ENCODE results near the gene NR1I3.

Gene NR1I3

DNA sequence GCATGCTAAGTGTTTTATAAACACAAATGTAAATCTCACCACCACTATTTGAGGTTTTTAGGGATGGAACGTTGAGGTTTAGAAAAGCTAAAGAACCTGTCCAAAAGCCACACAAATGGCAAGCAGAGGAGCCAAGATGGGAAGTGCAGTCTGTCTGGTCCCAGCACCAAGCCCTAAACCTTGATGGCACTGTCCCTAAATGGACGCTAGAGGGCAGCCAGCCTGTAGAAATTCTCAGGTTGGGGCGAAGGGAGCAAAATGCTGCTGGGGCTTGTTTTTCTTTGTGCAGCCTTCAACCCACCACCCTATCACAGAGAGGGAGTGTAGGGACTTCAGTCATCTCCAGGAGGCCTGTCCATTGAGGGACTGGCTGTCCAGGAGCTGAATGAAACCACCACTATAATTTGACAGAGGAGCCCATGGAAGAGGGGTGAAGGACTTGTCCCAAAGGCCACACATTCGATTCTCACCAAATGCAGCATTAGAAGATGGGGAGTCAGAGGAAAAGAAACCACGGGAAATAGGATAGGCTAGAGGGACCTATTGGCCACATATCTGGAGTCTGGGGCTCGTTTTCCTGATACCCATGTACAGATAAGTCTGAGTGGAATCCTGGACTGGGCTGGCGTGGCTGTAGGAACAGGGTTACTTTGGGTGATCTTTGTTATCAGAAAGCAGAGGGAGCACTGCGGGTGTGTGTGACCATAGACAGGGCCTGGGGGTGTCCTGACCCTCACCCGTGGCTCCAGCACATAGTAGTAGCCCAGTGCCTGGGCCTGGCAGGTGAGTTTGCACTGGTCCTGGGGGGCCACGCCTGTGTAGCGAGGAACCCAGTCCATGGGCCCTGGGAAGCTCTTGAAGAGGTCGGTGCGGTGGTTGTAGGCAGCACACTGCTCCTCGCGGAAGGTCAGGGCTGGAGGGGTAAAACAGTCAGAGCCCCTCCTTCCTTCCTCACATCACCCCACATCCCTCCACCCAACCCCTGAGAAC, 45.2 kb downstream of the NR1I3 start:
- peak; percentile 67 for DNase-seq

DNA sequence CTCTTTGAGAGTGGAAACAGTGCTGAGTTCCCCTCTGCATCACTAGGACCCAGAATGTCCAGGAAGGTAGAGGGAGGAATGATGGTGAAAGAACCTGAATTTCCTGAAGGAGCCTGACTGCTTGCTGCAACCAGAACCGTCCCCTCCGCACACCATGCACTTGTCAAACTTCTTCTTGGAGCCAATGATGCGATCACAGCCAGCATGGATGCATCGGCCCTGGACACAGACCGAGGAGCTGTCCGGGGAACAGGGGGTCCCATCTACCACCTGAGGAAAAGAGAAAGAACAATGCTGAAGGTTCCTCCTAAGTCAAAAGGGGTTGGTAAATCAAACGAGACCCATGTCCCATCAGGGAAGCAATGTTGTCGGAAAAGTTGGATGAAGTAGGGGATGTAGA, 46.0 kb downstream of the NR1I3 start:
- no peak for DNase-seq

DNA sequence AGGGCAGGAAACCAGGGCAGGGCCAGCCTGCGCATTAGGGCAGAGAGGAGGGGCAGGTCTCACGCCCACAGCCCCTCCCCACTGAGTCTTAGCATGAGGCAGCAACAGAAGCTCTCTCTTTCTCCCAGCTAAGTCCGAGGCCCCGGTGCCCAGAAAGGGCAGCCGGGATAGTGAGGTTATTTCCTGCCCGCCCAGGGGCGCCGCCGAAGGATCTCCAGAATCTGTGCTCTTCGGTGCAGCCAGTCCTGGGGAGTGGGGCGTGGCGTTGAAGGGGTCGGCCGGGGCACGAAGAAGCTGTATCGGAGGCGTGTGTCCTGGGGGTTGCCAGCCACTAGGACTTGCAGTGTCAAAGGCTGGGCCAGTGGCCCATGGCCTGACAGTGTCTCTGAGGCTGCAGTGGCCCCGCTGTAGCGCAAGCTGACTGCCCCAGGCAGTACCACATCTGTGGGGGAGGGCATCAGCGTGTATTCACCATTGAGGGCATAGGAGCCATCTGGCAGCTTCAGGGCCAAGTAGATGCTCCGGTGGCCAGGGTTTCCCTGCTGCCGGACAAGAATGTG, 47.0 kb downstream of the NR1I3 start:
- DNase-seq = no peak

DNA sequence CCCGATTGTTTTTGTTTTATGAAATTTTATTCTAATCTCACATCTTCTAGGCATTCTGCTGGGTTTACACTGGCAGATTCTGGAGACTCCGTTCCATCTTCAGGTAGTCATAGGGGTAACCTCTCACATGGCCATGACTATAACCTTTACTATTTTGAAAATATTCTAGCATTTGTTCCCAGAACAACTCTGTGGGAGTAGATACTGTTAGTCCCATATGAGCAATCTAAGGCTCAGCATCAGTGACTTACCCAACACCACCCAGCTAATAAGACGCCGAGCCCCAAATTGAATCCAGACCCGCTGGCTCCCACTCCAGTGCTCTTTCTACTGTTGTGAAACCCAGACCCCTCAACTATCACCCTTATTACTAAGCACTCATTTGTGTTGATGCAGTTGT, 49.0 kb downstream of the NR1I3 start:
- DNase-seq = no peak

DNA sequence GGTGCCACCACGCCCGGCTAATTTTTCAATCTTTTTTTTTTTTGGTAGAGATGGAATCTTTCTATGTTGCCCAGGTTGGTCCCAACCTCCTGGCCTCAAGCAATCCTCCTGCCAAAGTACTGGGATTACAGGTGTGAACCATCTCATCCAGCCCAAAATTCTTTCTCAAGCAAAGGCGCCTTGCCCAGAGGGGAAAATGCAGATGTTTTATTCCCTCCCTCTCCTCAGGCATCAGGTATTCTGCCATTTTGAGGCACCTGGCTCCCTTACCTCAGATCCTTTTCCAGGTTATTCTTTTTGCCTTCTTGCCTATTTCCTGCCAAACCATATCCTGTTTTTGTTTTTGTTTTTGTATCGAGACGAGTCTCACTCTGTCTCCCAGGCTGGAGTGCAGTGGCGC, 49.6 kb downstream of the NR1I3 start:
- DNase-seq = no peak

DNA sequence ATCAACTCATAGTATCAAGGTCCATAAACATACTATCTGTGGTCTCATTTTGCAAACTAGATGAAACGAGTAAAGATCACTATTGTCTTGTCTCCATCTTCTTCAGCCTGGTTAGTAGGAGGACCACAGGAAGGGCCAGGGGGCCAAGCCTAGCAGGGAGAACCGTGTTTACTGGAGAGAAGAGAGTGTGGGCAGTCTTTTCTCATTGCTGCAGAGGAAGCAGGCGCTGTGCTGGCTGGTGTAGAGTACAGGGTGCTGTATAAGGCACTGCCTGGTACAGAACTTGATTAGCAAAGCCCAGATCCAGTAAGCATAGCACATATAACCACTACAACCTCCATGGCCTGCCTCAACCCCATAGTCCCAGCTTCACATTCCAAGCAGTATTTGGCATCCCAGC, 50.7 kb downstream of the NR1I3 start:
- DNase-seq = no peak

DNA sequence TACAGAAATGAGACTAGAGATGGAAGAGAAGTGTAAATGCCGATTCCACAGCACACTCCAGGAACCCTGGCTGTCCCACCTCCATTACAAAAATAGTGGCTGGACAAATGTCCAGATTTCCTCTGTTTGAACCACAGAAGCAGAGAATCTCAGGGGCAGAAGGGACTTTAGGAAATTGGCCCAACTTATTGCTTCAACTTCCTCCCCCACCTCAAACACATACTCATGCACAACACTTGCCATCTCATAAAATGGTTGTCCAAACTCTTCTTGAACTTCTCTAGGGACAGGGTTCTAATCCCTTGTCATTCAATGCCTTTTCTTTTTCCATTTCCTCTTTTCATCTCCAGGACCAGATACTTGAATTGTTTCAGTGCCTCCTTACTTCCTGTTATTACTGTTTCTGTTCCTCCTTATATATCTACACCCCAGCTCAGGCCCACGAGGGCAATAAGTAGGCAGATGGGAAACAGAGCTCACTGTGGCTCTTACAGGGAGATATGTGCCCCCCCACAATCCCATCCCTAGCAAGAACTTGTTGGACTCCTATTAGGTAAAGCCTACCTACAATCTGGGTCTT, 52.2 kb downstream of the NR1I3 start:
- DNase-seq = no peak

DNA sequence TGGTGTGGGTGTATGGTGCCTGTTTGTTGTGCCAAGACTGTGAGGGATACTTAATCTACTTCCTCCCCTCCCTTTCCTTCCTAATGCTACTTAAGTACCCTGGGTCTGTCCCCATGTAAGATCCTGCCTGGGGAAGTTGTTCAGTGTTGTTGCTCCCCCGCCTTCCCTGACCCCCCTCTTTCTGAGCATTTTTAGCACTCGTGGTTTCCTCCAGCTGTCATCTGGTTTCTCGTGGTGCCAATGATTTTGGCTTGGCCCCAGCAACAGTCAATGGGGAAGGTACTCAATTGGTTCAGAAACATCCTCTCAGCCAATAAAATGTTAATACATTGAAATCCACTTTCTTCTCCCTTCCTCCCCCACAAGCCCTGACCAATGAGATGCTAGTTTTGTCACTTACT, 52.7 kb downstream of the NR1I3 start:
- DNase-seq = peak; percentile 68

DNA sequence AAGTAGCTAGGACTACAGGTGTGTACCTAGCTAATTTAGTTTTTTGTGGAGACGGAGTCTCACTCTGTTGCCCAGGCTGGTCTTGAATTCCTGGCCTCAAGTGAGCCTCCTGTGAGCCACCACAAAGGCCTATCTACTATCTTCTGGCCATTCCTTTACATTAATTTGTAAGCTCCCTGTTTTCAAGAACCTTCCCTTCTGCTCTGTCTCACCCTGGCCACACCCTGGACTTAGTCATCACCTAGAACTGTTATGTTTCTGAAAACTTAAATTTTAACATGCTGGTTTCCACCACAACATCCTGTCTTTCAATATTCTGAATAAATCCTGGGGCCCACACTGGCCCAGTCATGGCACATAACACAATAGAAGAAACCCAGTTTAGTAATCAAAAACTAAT, 55.8 kb downstream of the NR1I3 start:
- DNase-seq = peak; percentile 78

DNA sequence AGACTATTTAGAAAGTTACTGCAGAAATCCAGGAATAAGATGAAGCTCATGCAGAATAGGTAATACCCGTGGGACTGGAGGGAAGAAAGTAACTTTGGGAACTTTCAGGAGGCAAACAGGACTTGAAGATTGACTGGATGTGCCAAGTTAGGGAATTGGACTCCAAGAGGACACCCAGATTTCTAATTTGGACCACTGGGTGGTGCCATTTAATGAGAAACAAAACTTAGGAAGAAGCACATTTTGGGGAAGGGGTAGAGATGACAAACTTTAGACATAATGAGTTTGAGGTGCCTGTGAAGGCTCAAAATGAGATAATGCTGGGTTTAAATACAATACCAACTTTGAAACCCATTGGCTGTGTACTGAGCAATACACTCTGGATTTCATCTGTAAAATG, 57.4 kb downstream of the NR1I3 start:
- DNase-seq = no peak

DNA sequence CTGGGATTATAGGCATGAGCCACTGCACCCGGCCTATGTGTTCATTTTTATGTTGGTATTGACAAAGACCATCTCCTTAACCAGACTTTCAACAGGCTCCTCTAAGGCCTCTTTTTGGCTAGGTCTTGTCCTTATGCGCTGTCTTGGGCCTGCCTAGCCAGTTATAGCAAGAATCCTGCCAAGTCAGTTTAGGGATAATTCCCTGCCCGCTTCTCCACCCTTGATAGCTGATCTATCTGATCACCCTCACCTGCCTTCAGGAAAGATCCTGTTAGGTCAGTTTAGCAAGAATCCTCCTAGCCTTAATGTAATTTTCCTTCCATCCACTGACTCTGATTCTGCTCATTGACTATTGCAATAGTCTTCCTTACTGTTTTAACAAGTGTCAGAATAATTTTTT, 58.3 kb downstream of the NR1I3 start:
- no peak for DNase-seq

Data from HCEC 1CT (cell line).